ENCODE data around the gene CNTNAP2.

DNA sequence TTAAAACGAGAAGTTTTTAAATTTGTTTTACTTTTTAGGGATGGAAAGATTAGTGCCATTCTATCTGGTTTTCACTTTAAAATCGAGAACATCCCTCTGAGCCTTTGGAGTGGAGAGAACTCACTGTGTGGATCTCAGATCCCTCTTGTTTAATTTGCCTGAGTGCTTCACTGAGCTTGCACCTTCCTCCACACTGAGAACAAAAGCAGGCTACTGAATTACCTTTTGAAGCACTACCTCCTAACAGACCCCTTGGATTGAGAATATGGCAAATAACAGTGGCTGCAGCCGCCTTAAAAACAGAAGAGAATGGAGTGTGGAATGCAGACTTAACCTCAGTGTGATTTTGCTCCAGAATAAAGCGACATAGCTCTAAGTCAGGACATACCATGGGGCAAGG is 204.7 kb downstream of the CNTNAP2 start:
- TF ChIP-seq, protein P1, sequence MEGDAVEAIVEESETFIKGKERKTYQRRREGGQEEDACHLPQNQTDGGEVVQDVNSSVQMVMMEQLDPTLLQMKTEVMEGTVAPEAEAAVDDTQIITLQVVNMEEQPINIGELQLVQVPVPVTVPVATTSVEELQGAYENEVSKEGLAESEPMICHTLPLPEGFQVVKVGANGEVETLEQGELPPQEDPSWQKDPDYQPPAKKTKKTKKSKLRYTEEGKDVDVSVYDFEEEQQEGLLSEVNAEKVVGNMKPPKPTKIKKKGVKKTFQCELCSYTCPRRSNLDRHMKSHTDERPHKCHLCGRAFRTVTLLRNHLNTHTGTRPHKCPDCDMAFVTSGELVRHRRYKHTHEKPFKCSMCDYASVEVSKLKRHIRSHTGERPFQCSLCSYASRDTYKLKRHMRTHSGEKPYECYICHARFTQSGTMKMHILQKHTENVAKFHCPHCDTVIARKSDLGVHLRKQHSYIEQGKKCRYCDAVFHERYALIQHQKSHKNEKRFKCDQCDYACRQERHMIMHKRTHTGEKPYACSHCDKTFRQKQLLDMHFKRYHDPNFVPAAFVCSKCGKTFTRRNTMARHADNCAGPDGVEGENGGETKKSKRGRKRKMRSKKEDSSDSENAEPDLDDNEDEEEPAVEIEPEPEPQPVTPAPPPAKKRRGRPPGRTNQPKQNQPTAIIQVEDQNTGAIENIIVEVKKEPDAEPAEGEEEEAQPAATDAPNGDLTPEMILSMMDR (IDR thresholded peaks at IDR 0.05; ENCODE audit: insufficient read depth, low read length, poor library complexity, severe bottlenecking): no peak
- no peak for TF ChIP-seq EZH2phosphoT487 (conservative IDR thresholded peaks at IDR 0.05; ENCODE audit: low read length)
